Measurements from ENCODE around the gene SAFB. TPM values are rescaled to one million over a fixed set of nuclear protein-coding genes. Genes with fewer than 3 reads are reported as not detected.

Gene SAFB
- total RNA-seq, 1 experiment from 2014 or later = 143 TPM

GRCh38 chr19:5705552-5705951 lies 82.7 kb downstream of the SAFB start:
- H4K20me1 ChIP-seq (ENCODE audit: insufficient read depth) = no peaks in the 10 kb centered on the region
- no peak overlapping the region for H3K4me2 ChIP-seq (ENCODE audit: low read length)
- ChIA-PET POLR2A (no interaction called here), CTCF (no interaction called here), RAD21 (ENCODE audit: low non-redundant PET in 1 of 2, low total read pairs in 2 of 2, uncharacterized antibody in 2 of 2, unreplicated experiment in 2 of 2) (no interaction called here)
- H3K9ac ChIP-seq (ENCODE audit: low read length) = no peak overlapping the region
- H3K4me1 ChIP-seq (ENCODE audit: control insufficient read depth in 1 of 2, insufficient read depth in 2 of 2, low read length in 2 of 2) = no peaks in the 10 kb centered on the region; a peak in 1 of 4 replicates
- intact Hi-C loops (cut with micrococcal nuclease) = no loop called here
- H3K36me3 ChIP-seq (ENCODE audit: control insufficient read depth in 1 of 2, insufficient read depth in 2 of 2, low read length in 2 of 2) = peaks cover 26 to 49% of the 10 kb centered on the region in 2 experiments; a peak in 3 of 4 replicates
- ATAC-seq (no peak), DNase-seq (ENCODE audit: low read depth, low spot score) (no peak)
- no peaks in the 10 kb centered on the region for H3K9me2 ChIP-seq (ENCODE audit: insufficient read depth)
- H3K4me3 ChIP-seq (replicated peaks in 1 of 2; ENCODE audit: low read depth in 1 of 2, low read length in 2 of 2) = no peak overlapping the region
- no peak overlapping the region for H2AFZ ChIP-seq (ENCODE audit: low read depth, low read length, poor library complexity, severe bottlenecking)
- no TSS peak for BruUV-seq (replicated peaks)
- H3K27me3 ChIP-seq (ENCODE audit: insufficient read depth, low read length) = no peaks in the 10 kb centered on the region
- no peaks in the 10 kb centered on the region for H3K9me3 ChIP-seq (ENCODE audit: control insufficient read depth in 1 of 2, insufficient read depth in 1 of 2, low read depth in 1 of 2, low read length in 2 of 2)
- H3K79me2 ChIP-seq (ENCODE audit: insufficient read depth, low read length) = peaks cover 19% of the 10 kb centered on the region; the same call in 1 of the 2 replicates
- no peak overlapping the region for H3K27ac ChIP-seq (ENCODE audit: low read depth, low read length)
- TF ChIP-seq POLR2A (IDR thresholded peaks at IDR 0.05; ENCODE audit: borderline replicate concordance, extremely low read depth, insufficient read depth, insufficient read length) = no peak
- no peak for TF ChIP-seq ELF1 (IDR thresholded peaks at IDR 0.05; ENCODE audit: borderline replicate concordance, low read depth)
- no peak for TF ChIP-seq SIN3A (IDR thresholded peaks at IDR 0.05; ENCODE audit: low read depth)
- no peak for TF ChIP-seq EZH2 (IDR thresholded peaks at IDR 0.05)
- TF ChIP-seq ZFX (IDR thresholded peaks at IDR 0.05) = no peak
- TF ChIP-seq ZNF274 (IDR thresholded peaks at IDR 0.05; ENCODE audit: low read depth, low read length) = no peak
- no peak; the same call in 1 of the 2 replicates for TF ChIP-seq POLR2AphosphoS5 (IDR thresholded peaks at IDR 0.05; ENCODE audit: low read depth, low read length)
- TF ChIP-seq CEBPB (IDR thresholded peaks at IDR 0.05; ENCODE audit: low read depth) = no peak
- TF ChIP-seq YY1 (IDR thresholded peaks at IDR 0.05; ENCODE audit: extremely low read depth, insufficient replicate concordance, low read depth, low read length) = no peak
- no peak for TF ChIP-seq JUND (IDR thresholded peaks at IDR 0.05)
- no peak for TF ChIP-seq EGR1 (IDR thresholded peaks at IDR 0.05; ENCODE audit: low read depth)

- DNase-seq (ENCODE audit: low read depth, low spot score) (no peak), ATAC-seq (no peak)
- POLR2A ChIA-PET = no interaction called here
- no TSS peak for BruUV-seq (replicated peaks)
- no peaks in the 10 kb centered on the region for H3K9me3 ChIP-seq (ENCODE audit: control insufficient read depth in 1 of 2, insufficient read depth in 1 of 2, low read depth in 1 of 2, low read length in 2 of 2)
- no peak overlapping the region for H3K4me2 ChIP-seq (ENCODE audit: low read length)
- CTCF ChIA-PET = no interaction called here
- no peaks in the 10 kb centered on the region for H3K9me2 ChIP-seq (ENCODE audit: insufficient read depth)
- no peak for TF ChIP-seq CBX3 (IDR thresholded peaks at IDR 0.05; ENCODE audit: low read depth)
- no peaks in the 10 kb centered on the region for H4K20me1 ChIP-seq (ENCODE audit: insufficient read depth)
- H3K9ac ChIP-seq (ENCODE audit: low read length) = no peak overlapping the region
- no peak overlapping the region for H3K27ac ChIP-seq (ENCODE audit: low read depth, low read length)
- peaks cover 35 to 59% of the 10 kb centered on the region in 2 experiments; a peak in 3 of 4 replicates for H3K36me3 ChIP-seq (ENCODE audit: control insufficient read depth in 1 of 2, insufficient read depth in 2 of 2, low read length in 2 of 2)
- no peak overlapping the region for H2AFZ ChIP-seq (ENCODE audit: low read depth, low read length, poor library complexity, severe bottlenecking)
- H3K4me1 ChIP-seq (ENCODE audit: control insufficient read depth in 1 of 2, insufficient read depth in 2 of 2, low read length in 2 of 2) = no peaks in the 10 kb centered on the region; a peak in 1 of 4 replicates
- intact Hi-C loops (cut with micrococcal nuclease) = no loop called here
- RAD21 ChIA-PET (ENCODE audit: low non-redundant PET in 1 of 2, low total read pairs in 2 of 2, uncharacterized antibody in 2 of 2, unreplicated experiment in 2 of 2) = no interaction called here
- peaks cover 28% of the 10 kb centered on the region; the same call in 1 of the 2 replicates for H3K79me2 ChIP-seq (ENCODE audit: insufficient read depth, low read length)
- no peak overlapping the region for H3K4me3 ChIP-seq (replicated peaks in 1 of 2; ENCODE audit: low read depth in 1 of 2, low read length in 2 of 2)
- H3K27me3 ChIP-seq (ENCODE audit: insufficient read depth, low read length) = no peaks in the 10 kb centered on the region
These were observed 84.1 kb downstream of the SAFB start for GRCh38 chr19:5706876-5707573.
